Measurements from ENCODE around the gene SECISBP2. TPM values are rescaled to one million over a fixed set of nuclear protein-coding genes. Genes with fewer than 3 reads are reported as not detected.
"Not testable (repeated sequence)": the region's sequence is repeated elsewhere in the genome, so short reads cannot be mapped to it uniquely, and the experiment has no call there.

The SECISBP2 gene
- total RNA-seq, 1 donor from 2014 or later = 64.7 TPM

DNA sequence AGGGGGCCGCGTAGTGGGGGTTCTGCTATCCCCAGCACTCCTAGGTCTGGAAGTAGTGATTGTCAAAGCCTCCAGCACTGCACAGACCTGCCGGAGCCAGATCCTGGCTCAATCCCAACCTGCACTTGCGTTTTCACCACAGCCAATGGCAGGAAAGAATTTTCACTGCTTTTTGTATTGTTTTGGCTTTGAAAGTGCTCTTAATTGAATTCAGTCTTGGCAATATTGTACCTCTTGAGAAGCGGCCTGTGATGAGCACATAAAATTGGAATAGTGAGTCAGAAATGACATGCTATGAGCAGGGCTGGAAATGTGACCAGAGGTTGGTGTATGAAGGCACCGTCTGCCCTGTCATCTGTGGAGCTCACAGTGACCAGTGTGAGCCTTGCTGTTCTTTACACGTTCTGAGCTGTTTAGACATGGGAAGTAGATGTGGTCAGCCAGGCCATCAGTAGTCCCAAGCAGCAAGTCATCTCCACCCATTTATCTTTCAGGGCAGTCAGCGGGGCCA lies 41.5 kb downstream of the SECISBP2 start:
- intact Hi-C loops (cut with DNase I) = no loop called here
- ATAC-seq (no peak), DNase-seq (ENCODE audit: low spot score) (peak; percentile 26)

DNA sequence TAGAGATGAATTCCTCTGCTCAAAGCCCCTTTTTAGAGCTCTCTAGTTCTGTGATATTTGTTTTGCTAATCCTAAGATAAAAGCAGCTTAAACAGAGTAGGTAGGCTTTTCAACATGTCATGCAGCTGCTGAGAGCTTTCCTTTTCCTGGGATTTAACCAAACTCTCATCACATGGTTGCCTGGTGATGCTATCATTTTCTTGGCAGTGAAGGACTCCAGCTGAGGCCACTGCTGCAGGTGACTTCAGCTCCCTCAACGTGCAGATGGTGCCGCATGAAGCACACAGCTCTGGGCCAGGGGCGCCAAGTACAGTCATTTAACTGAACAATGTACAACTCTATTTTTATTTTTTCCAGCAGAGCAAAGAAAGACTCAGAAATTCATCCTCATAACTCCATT lies 42.2 kb downstream of the SECISBP2 start:
- no peak for ATAC-seq
- peak; percentile 42 for DNase-seq (ENCODE audit: low spot score)
- intact Hi-C loops (cut with DNase I) = no loop called here

DNA sequence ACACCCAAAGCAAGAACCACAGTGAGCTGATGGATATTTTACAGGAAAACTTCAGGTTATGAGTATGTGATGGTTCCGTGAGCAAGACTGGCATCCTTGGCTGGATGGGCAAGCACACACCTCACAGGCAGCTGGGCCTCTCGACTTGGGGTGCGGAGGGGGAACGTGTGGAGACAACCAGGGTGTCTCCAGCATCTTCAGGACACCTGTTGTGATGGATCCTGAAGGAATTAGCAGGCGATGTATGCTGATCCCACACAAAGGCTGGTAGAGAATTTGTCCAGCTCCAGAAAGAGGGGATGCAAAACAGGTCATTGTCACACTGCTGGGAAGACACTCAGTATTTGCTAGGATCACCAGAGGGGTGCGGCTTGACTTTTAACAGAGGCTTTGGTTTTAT lies 42.7 kb downstream of the SECISBP2 start:
- intact Hi-C loops (cut with DNase I) = no loop called here
- no peak for ATAC-seq
- no peak for DNase-seq (ENCODE audit: low spot score)

DNA sequence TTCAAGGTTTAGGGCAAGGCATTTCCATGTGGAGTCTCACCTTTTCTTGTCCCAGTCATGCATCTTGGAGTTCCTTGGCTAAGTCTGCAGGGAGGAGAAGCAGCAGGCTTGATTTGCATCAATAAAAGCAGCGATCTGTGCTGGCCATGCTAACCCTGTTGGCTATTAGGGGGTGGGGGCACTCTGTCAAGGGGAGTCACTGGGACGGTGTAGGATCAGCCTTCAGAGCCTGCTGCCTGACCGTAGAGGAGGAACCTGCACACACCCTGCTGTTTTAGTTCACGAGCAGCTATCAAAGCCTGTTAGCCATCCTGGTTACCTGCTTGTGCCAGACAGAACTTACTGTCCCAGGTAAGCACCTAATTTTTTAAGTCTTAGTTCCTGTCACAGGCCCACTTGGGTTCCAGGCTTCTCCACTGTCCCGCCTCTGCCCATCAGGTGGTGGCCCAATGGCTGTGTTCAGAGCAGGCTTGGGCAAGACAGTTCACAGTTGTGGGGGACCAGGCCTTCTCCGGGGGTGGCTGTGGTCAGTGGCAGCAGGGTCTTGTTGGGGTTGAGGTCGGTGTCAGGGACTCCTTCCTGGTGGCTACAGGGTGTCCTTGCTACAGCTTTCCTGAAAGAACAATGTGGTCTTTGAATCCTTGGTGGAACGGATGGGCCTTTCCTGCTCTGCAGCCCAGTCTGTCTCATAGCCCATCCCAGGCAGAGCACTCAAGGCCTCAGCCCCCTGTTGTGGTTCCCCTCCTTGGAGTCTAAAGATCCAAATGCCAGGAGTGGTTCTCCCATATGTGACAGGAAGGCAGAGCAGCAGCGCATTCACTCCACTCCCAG lies 43.7 kb downstream of the SECISBP2 start:
- intact Hi-C loops (cut with DNase I) = no loop called here
- DNase-seq (ENCODE audit: low spot score) (peak; percentile 28), ATAC-seq (peak; percentile 19)

DNA sequence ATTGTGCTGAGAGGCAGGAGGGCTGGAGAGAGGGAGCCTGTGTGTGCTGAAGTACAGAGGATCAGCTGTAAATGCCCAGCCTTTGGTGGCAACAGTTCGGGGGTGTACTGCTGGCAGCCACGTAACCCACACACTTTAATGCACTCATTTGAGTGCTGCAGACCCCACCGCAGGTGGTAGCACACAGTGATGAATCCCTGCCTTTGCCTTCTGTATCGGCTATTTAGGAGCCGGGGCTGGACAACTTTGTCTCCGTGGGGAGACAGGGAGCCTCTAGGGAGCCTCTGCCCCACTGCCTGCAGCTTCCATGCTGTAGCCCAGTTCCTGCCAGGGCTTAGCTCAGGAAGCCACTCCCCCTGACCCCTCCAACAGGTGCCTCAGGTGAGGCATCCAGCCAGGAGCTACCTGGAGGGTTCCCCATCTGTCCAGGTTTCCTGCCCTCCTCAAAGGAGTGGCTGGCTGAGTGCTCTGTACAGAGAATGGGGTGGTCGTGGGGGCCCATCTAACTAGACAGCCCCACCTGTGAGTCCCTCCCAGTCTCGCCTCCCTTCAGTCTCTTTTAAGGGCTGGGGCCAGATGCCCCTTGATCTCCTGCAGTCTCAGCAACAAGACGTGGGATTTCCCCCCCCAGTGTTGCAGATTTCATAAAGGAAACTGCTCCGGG lies 44.5 kb downstream of the SECISBP2 start:
- no peak for ATAC-seq
- intact Hi-C loops (cut with DNase I) = no loop called here
- DNase-seq (ENCODE audit: low spot score) = peak; percentile 45

DNA sequence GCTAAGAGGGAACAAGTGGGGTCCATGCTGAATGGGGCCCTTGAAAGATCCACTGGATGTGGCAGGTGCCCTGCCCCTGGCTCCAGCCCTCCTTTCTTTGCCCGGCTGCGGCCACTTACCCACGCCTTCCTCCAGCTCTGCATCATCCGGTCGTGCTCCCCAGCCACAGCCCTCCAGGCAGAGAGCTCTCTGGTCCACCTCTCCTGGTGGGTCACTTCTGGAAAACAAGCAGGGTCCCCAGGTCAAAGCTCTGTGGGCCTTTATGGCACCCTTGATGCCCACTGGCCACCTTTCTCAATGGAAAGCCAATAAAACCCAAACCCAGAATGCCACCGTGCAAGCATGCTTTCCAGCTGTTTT lies 45.0 kb downstream of the SECISBP2 start:
- intact Hi-C loops (cut with DNase I) = no loop called here
- DNase-seq (ENCODE audit: low spot score) = peak; percentile 33
- no peak for ATAC-seq

DNA sequence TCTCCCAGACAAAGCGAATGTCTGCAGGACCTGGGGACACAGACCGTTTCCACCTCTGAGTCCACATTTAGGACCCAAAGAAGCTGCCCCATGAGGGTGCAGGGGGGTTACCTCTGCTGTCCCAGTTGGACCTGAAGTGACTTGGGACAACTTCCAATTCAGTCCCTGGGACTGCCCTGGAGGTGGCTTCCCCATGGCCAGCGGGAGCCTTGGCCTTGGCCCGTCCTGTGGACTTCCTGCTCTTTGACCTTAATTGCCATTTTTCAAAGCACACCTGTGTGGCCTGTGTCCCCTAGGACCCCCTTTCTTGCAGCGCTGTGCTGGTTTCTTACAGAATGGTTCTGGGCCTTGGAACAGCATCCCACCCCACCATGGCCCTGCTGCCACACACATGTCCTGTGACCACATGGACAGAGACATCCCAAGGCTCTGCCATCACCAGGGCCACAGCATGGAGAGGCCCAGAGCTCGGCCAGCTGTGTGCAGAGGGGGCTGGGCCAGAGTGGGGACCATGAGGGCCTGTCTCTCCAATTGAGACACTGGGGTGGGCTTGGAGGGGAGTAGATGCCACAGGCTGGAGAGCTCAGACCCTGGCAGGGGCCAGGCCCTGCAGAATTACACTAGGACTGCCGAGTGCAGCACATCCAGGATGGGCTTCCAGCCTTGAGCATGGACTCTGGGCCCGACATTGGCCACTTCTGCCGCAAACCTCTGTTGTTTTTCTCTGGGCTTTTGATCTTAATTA lies 45.8 kb downstream of the SECISBP2 start:
- intact Hi-C loops (cut with DNase I) = no loop called here
- DNase-seq (ENCODE audit: low spot score) (peak; percentile 39), ATAC-seq (no peak)

DNA sequence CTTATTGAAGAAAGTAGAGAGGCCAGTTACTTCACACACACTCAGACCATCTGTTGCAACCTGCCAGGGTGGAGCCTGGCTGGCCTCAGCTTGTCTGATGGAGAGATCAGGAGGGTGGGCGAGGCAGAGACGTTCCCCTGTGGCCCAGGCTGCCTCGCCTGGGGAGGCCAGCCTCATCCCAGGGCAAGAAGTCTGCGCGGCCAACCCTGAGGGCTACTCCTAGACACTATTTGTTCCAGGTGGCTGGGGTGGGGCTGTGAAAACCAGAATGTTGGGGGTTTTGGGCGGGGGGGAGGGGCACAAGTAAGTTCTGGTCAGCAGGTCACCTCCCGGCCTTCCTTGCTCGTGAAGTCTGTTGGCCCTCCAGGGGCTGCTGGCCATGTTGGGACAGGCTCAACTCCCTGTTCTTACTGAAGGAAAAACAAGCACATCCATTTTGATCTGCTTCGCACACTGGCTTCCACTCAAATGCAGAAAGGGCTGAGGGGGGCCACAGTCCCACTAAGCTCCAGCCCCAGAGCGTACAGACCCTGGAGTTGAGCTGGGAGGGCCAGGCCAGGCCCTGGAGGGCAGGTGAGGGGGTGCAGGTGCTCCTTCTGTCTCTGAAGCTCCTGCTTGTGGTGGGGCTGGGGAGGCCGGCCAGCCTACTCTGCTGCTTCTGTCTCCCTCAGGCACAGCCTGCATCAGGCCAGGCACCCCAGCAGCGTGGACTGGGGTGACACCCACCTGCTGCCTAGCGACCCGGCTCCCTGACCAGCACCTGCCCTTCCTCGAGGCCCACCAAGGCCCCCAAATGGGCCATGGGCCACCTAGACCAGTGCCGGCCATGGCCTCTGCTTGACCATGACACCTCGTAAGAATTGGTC lies 46.6 kb downstream of the SECISBP2 start:
- no peak for ATAC-seq
- peak; percentile 35 for DNase-seq (ENCODE audit: low spot score)
- intact Hi-C loops (cut with DNase I) = no loop called here

DNA sequence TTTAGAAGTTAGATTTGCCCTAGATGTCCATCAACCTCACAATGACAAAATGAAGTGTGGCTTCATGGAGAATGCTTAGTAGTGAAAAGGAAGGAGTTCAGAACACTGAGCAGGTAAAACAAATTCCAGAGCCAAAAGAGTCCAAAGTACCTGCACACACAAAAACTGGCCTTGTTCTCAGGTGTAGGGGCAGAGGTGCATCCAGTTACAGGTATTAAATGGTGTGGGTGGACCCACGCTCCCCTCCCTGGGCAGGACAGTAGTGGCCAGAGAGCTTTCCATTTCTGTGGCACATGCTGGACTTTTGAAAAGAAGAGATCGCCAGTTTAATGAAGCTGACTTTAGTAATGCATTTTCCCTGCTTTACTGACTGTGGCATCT lies 47.2 kb downstream of the SECISBP2 start:
- intact Hi-C loops (cut with DNase I) = no loop called here
- DNase-seq (ENCODE audit: low spot score) = peak; percentile 17
- no peak for ATAC-seq

DNA sequence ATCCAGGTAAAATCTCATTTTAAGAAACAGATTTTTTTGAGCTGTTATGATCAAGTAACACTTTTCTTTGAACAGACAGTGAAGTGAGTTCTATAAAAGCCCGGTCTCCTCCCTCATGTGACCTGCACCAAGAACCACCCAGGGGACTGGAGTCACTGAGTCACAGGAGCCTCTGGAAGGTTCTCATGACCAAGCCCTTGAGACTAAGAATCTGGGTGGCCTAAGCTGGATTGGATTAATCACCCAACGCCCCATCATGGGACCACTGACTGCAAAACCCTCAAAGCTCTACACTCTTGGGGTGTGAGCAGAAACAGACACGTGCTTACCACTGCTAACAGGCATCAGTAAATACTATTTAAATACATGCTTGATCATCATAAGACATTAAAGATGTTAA lies 48.4 kb downstream of the SECISBP2 start:
- DNase-seq (ENCODE audit: low spot score) = no peak
- intact Hi-C loops (cut with DNase I) = no loop called here
- no peak for ATAC-seq

DNA sequence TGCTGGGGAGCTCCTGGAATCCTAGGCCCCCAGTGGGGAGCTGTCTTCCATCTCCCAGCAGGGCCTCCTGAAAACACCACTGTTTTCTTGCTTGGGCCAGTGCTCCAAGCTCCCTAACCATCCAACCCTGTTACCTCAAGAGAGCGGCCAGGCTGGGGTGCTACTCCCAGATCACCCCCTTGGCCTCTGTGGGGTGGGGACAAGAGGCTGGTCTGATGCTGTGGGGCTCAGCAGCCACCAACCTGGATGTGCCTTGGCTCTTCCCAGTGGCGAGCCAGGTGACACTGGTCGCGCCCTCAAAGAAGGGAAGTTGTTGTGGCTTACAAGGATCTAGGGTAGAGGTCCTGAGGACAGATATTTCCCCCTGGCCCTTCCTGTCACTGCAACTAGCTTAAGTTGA lies 49.0 kb downstream of the SECISBP2 start:
- no peak for DNase-seq (ENCODE audit: low spot score)
- intact Hi-C loops (cut with DNase I) = no loop called here
- no peak for ATAC-seq

DNA sequence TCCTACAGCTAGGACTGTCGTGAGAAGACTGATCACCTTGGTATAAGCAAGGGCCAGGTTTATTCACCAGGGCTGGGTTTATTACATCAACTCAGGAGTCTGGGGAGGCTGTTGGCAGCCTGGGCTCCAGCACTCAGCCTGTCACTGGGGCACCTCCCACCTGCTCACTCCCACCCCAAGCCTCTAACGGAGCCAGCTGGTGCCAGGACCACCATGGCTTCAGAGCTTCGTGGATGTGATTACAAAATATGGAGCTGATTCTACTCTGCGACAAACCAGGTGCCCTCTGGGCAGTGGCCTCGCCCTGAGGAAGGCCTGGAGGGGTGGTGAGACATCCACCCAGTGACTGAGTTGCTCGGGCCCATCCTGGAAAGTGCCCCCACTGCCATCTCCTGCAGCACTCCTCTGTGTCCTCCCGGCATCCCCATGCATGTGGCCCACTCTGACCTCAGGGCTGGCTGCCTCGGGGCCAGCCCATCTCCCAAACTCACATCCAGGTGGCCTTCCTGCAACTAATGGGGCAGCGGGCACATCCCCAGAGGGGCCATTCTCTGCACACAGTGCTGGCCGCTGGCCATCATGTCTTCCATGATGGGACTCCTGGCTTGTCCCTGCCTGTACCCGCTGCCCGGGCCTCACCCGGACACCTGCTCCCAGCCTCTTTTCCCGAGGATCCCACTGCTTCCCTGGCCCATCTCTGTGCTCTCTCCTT lies 49.6 kb downstream of the SECISBP2 start:
- DNase-seq (ENCODE audit: low spot score) (no peak), ATAC-seq (no peak)
- intact Hi-C loops (cut with DNase I) = no loop called here

DNA sequence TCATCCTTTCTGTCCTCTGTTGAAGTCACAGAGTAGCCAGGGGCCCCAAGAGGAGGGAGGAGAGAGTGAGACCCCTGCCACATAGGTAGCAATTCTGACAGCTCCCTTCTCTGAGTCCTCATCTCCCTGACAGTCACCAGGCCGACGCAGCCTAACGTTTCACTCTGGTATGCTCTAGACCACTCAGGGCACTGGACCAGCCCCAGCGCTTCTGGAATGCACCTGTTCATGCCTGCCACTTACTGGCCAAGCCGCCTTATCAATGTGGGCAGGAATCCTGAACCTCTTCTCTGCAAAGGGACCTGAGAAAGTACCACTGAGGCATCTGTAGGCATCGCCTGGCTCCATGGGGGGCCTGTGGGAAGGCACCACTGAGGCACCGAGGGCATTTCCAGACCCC lies 50.2 kb downstream of the SECISBP2 start:
- intact Hi-C loops (cut with DNase I) = no loop called here
- ATAC-seq = no peak
- no peak for DNase-seq (ENCODE audit: low spot score)

DNA sequence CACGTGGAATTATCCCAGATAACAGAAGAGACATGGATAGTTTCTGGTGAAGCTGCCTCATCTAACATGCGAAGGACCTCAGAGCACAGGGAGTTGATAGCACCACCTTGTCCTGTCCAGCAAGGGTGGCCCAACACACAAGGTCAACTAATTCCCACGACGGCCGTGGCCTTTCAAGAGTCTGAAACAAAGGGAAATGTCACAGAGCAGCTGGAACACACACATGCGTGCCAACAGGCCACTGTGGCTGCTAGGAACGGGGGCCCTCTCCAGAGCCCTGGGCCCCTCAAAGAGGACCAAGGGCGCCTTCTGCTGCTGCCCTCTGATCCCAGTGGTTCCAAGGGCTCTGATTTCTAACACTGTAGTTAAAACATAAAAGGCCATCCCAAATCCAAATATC lies 50.7 kb downstream of the SECISBP2 start:
- intact Hi-C loops (cut with DNase I) = no loop called here
- DNase-seq (ENCODE audit: low spot score) (no peak), ATAC-seq (no peak)

DNA sequence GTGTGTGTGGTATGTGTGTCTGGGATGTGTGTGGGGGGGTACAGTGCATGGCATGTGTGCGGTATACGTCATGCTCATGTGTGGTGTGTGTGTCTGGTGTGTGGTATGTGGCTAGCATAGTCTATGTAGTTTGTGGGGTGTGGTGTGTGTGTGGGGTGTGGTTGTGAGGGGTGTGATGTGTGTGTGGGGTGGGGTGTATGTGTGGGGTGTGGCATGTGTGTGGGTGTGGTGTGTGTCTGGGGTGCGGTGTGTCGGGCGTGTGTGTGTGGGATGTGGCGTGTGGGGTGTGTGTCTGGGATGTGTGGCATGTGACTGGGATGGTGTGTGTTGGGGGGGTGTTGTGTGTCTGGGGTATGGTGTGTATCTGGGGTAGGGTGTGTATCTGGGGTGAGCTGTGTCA lies 52.3 kb downstream of the SECISBP2 start:
- DNase-seq (ENCODE audit: low spot score) = no peak
- intact Hi-C loops (cut with DNase I) = loop anchor here (10.0 kb wide), 1 partner anchor 46 kb away; no protein-coding TSS in a partner anchor
- ATAC-seq = no peak

DNA sequence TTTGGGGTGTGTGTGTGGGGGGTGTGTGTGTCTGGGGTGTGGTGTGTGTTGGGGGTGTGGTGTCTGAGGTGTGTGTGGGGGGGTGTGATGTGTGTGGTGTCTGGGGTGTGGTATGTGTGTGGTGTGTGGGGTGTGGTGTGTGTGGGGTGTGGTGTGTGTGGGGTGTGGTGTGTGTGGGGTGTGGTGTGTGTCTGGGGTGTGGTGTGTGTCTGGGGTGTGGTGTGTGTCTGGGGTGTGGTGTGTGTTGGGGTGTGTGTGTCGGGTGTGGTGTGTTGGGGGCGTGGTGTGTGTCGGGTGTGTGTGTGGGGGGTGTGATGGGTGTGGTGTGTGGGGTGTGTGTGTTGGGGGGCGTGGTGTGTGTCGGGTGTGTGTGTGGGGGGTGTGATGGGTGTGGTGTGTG lies 53.5 kb downstream of the SECISBP2 start:
- not testable (repeated sequence) for DNase-seq (ENCODE audit: low spot score); ATAC-seq
- intact Hi-C loops (cut with DNase I) = loop anchor here (10.0 kb wide), 1 partner anchor 47 kb away; no protein-coding TSS in a partner anchor

DNA sequence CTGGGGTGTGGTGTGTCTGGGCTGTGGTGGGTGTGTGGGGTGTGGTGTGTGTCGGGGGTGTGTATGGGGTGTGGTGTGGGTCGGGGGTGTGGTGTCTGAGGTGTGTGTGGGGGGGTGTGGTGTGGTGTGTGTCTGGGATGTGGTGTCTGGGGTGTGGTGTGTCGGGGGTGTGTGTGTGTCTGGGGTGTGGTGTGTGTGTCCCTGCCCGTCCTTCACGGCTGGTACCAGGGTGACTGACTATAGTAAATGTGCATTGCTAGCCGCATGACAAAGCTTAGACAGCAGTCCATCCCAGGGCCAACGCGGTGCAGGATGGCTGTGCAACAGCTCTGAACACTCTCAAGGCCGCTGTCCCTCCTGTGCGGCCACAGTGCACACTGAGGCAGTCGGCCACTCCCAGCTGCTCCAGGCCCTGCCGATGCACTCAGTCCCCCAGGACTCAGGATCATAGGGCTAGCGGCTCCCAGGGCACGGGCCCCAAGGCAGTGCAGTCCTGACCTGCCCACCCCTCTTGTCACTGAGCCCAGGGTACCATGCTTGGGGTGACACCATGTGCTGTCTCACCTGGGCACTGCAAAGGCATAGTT lies 54.0 kb downstream of the SECISBP2 start:
- ATAC-seq (peak; percentile 14), DNase-seq (ENCODE audit: low spot score) (no peak)
- intact Hi-C loops (cut with DNase I) = loop anchor here (10.0 kb wide), 1 partner anchor 48 kb away; no protein-coding TSS in a partner anchor

DNA sequence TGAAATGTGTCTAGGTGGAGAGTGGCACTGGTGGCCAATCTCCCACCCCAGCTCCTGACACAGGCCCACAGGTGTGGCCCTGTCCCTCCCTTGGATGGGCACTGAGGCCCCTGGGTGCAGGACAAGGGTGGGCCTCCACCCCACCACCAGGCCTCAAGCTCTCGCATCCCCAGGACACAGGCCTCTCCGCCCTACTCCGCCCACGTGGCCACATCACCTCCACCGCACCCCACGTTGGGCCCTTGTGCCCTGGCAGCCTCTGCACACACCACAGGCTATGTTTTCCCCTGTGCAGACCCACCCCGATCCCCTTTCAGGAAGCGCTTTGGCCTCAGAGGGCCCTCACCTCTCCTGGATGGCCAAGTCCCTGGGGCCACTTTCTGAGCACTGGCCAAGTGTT lies 54.7 kb downstream of the SECISBP2 start:
- ATAC-seq (peak; percentile 4), DNase-seq (ENCODE audit: low spot score) (no peak)
- intact Hi-C loops (cut with DNase I) = loop anchor here (10.0 kb wide), 1 partner anchor 48 kb away; no protein-coding TSS in a partner anchor

All from sciatic nerve (tissue), 2 donors.